MCF 10A (cell line): ENCODE measurements around the gene DHX9. TPM values are rescaled to one million over a fixed set of nuclear protein-coding genes. Genes with fewer than 3 reads are reported as not detected.

Source experiments
- BruUV-seq: library from RNA; stranded (reverse); fragments of 400-500 nt; replicated peaks from 2 replicates; lab custom pipeline; 2021; lab: Mats Ljungman, UMichigan
- CTCF ChIA-PET: fragments of 300-600 bp; sonication (Branson Sonifier 250); formaldehyde crosslinking; extraction: SDS; loops from one replicate; lab custom pipeline; 2021; ENCODE audit warnings: antibody characterized with exemption, inconsistent platforms; lab: Yijun Ruan, JAX
- POLR2A ChIA-PET: fragments of 300-600, 350-650 bp; sonication (Branson Sonifier 250); formaldehyde crosslinking; extraction: SDS; loops from one replicate; lab custom pipeline; 2020; ENCODE audit warnings: antibody characterized with exemption, inconsistent platforms; lab: Yijun Ruan, JAX
- DNase-seq: peaks from one replicate; pipeline ENCODE4 v3.0.0-alpha.2; 2018; ENCODE audit not compliant: unreplicated experiment
- H3K27ac Mint-ChIP-seq: one replicate; pipeline ENCODE4 v1.8.0; 2022; ENCODE audit warnings: mild to moderate bottlenecking, low read depth, mixed read lengths; ENCODE audit not compliant: unreplicated experiment
- H3K27me3 Mint-ChIP-seq: one replicate; pipeline ENCODE4 v1.8.0; 2022; ENCODE audit warnings: mixed read lengths; ENCODE audit not compliant: insufficient read depth, unreplicated experiment
- H3K36me3 Mint-ChIP-seq: one replicate; pipeline ENCODE4 v1.8.0; 2022; ENCODE audit warnings: mild to moderate bottlenecking, moderate library complexity, mixed read lengths; ENCODE audit not compliant: insufficient read depth, unreplicated experiment
- H3K4me1 Mint-ChIP-seq: one replicate; pipeline ENCODE4 v1.8.0; 2022; ENCODE audit warnings: mixed read lengths; ENCODE audit not compliant: insufficient read depth, unreplicated experiment
- H3K4me3 Mint-ChIP-seq: one replicate; pipeline ENCODE4 v1.8.0; 2022; ENCODE audit warnings: mild to moderate bottlenecking, moderate library complexity, mixed read lengths; ENCODE audit not compliant: unreplicated experiment
- H3K9me3 Mint-ChIP-seq: one replicate; pipeline ENCODE4 v1.8.0; 2022; ENCODE audit warnings: mixed read lengths; ENCODE audit not compliant: unreplicated experiment
- CTCF ChIP-seq: fragments of 200-600 bp; IDR thresholded peaks from one replicate; pipeline ENCODE4 v1.8.0; 2022; ENCODE audit warnings: antibody characterized with exemption, mild to moderate bottlenecking; ENCODE audit not compliant: unreplicated experiment
- intact Hi-C: fragments of 100-400 bp; cut with micrococcal nuclease; formaldehyde crosslinking; loops from 2 replicates; pipeline ENCODE4 v1.14.1; 2022
- total RNA-seq: library from RNA; stranded (reverse); gene quantifications from 2 replicates; pipeline ENCODE4 v1.2.3, GENCODE V29; 2022

DHX9 gene
- total RNA-seq, 1 experiment from 2014 or later, result 107 TPM

- Mint-ChIP-seq H3K36me3 (peaks cover 100% of the 10 kb centered on the region), H3K27me3 (no peaks in the 10 kb centered on the region), H3K4me1 (no peaks in the 10 kb centered on the region), H3K9me3 (no peaks in the 10 kb centered on the region), H3K27ac (no peak overlapping the region), H3K4me3 (no peak overlapping the region)
- POLR2A ChIA-PET, result interaction anchor here (0.9 kb wide), 1 partner anchor 13 kb away, joined by 3 read pairs; no protein-coding TSS in a partner anchor
- no peak for TF ChIP-seq CTCF
- CTCF ChIA-PET, result interaction anchor here (0.5 to 0.8 kb wide), 2 partner anchors 17 to 21 kb away, joined by 3 read pairs; no protein-coding TSS in a partner anchor
- no TSS peak for BruUV-seq
- DNase-seq, result no peak
- intact Hi-C loops, result no loop called here
These were observed 38.2 kb downstream of the DHX9 start for GRCh38 chr1:182877331-182877730.

GRCh38 chr1:182877842-182878241 is 38.7 kb downstream of the DHX9 start:
- Mint-ChIP-seq H3K27ac (no peak overlapping the region), H3K9me3 (no peaks in the 10 kb centered on the region), H3K4me1 (no peaks in the 10 kb centered on the region), H3K27me3 (no peaks in the 10 kb centered on the region), H3K4me3 (no peak overlapping the region), H3K36me3 (peaks cover 100% of the 10 kb centered on the region)
- no peak for DNase-seq
- intact Hi-C loops, result no loop called here
- TF ChIP-seq CTCF, result no peak
- ChIA-PET POLR2A (interaction anchor here (0.7 to 0.9 kb wide), 2 partner anchors 13 to 24 kb away, joined by 3 read pairs; no protein-coding TSS in a partner anchor), CTCF (interaction anchor here (0.5 to 0.8 kb wide), 2 partner anchors 16 to 21 kb away, joined by 3 read pairs; no protein-coding TSS in a partner anchor)
- BruUV-seq, result no TSS peak

GRCh38 chr1:182884872-182885271 is 45.7 kb downstream of the DHX9 start:
- intact Hi-C loops, result no loop called here
- Mint-ChIP-seq H3K27me3 (no peaks in the 10 kb centered on the region), H3K4me3 (no peak overlapping the region), H3K36me3 (peaks cover 100% of the 10 kb centered on the region), H3K9me3 (no peaks in the 10 kb centered on the region), H3K4me1 (no peaks in the 10 kb centered on the region), H3K27ac (no peak overlapping the region)
- ChIA-PET CTCF (interaction anchor here (0.6 kb wide), 2 partner anchors 25 to 658 kb away, joined by 3 to 4 read pairs; no protein-coding TSS in a partner anchor), POLR2A (interaction anchor here (0.9 to 1.0 kb wide), 2 partner anchors 9 to 27 kb away, joined by 3 to 4 read pairs; no protein-coding TSS in a partner anchor)
- no TSS peak for BruUV-seq
- DNase-seq, result no peak
- TF ChIP-seq CTCF, result no peak

- no TSS peak for BruUV-seq
- intact Hi-C loops, result no loop called here
- ChIA-PET POLR2A (no interaction called here), CTCF (no interaction called here)
- Mint-ChIP-seq H3K9me3 (no peaks in the 10 kb centered on the region), H3K4me3 (no peak overlapping the region), H3K4me1 (no peaks in the 10 kb centered on the region), H3K27me3 (no peaks in the 10 kb centered on the region), H3K36me3 (peaks cover 97% of the 10 kb centered on the region), H3K27ac (no peak overlapping the region)
- TF ChIP-seq CTCF, result no peak
- no peak for DNase-seq
These were observed 46.4 kb downstream of the DHX9 start for GRCh38 chr1:182885591-182885990.
